ENCODE data around the gene SCLY. TPM values are rescaled to one million over a fixed set of nuclear protein-coding genes. Genes with fewer than 3 reads are reported as not detected.

The SCLY gene
- total and polyA plus RNA-seq, 2 of the 8 experiments (the other 6 are each of a cell fraction or from before 2014, with no cell fraction given), result 79.0 to 79.5 TPM

DNA sequence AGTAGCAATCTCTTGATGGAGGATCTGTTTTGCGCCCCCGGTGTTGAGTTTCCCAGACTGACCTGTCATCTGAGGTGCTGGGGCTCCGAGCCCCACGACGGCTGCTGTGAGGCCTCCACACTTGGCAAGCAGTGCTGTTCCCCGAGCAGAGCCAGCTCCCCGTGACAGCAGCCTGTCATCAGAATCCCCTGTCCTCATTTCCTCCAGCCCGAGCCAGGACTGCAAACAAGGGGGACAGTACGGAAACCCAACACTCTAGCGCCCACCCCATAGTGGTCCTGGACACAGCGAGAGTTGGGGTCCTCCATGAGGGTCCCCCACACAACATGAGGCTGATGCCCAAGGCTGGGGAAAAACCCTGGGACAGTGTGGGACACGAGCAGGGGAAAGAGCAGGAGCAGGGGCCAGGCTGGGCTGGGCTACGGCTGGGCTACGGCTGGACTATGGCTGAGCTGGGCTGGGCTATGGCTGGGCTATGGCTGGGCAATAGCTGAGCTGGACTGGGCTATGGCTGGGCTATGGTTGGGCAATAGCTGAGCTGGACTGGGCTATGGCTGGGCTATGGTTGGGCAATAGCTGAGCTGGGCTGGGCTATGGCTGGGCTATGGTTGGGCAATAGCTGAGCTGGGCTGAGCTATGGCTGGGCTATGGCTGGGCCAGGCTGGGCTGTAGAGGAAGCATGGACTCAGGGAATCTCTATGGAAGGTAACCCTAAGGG is 76.2 kb downstream of the SCLY start:
- Histone ChIP-seq H3K23me2 (ENCODE audit: low read depth, low read length) (no peaks in the 10 kb centered on the region), H3K79me1 (ENCODE audit: low read depth, low read length) (no peaks in the 10 kb centered on the region), H4K5ac (ENCODE audit: insufficient read length, low read depth, low read length) (no peak overlapping the region), H2AFZ (ENCODE audit: low read length) (no peak overlapping the region), H3K4ac (replicated peaks; ENCODE audit: insufficient read length, low read depth, low read length) (no peak overlapping the region), H3K79me2 (ENCODE audit: control insufficient read depth in 1 of 2, insufficient read depth in 2 of 2, low read length in 2 of 2) (no peaks in the 10 kb centered on the region), H2AK5ac (ENCODE audit: low read depth, low read length) (no peak overlapping the region), H3K9ac (replicated peaks in 1 of 4; ENCODE audit: extremely low read depth in 1 of 4, low read depth in 3 of 4, low read length in 3 of 4) (no peak overlapping the region), H3K18ac (ENCODE audit: extremely low read depth, low read length) (no peak overlapping the region), H3K4me1 (replicated peaks in 1 of 4; ENCODE audit: control insufficient read depth in 3 of 4, insufficient read depth in 4 of 4, low read length in 3 of 4) (no peaks in the 10 kb centered on the region), H2BK5ac (ENCODE audit: low read depth, low read length) (no peak overlapping the region), H2BK20ac (ENCODE audit: low read length) (no peak overlapping the region), H3K23ac (ENCODE audit: insufficient read length) (no peak overlapping the region), H2BK120ac (replicated peaks; ENCODE audit: low read depth, low read length) (no peak overlapping the region), H3K36me3 (ENCODE audit: control insufficient read depth in 2 of 4, insufficient read depth in 4 of 4, low read length in 3 of 4) (no peaks in the 10 kb centered on the region), H3K14ac (ENCODE audit: insufficient read length) (no peak overlapping the region), H2BK12ac (ENCODE audit: low read depth, low read length) (no peak overlapping the region), H3K56ac (replicated peaks; ENCODE audit: insufficient read length, low read depth, low read length) (no peak overlapping the region), H3K4me2 (ENCODE audit: insufficient read depth in 1 of 2, low read depth in 2 of 2, low read length in 2 of 2) (no peak overlapping the region), H4K91ac (replicated peaks; ENCODE audit: insufficient read length, low read length) (no peak overlapping the region), H4K20me1 (replicated peaks in 1 of 2; ENCODE audit: control insufficient read depth in 1 of 2, insufficient read depth in 2 of 2, low read length in 2 of 2) (peaks cover 0 to 1% of the 10 kb centered on the region in 2 experiments), H4K8ac (ENCODE audit: extremely low read depth, insufficient read depth, low read length) (no peak overlapping the region), H3K27ac (ENCODE audit: low read depth, low read length) (no peak overlapping the region), H2BK15ac (ENCODE audit: low read length) (no peak overlapping the region), H3K9me3 (ENCODE audit: insufficient read depth in 2 of 2, low read depth in 1 of 2, low read length in 1 of 2) (no peaks in the 10 kb centered on the region), H3K4me3 (ENCODE audit: extremely low read depth in 1 of 4, insufficient read depth in 2 of 4, low read depth in 3 of 4, low read length in 4 of 4) (no peak overlapping the region), H3K27me3 (replicated peaks in 1 of 4; ENCODE audit: control insufficient read depth in 3 of 4, extremely low read depth in 1 of 4, insufficient read depth in 3 of 4, low read length in 3 of 4) (no peaks in the 10 kb centered on the region)
- CTCF ChIA-PET (ENCODE audit: partially characterized antibody), result interaction anchor here (0.6 to 7.1 kb wide), 8 partner anchors 9 to 1885 kb away, joined by 3 to 72 read pairs (median 4); no protein-coding TSS in a partner anchor
- WGBS, 2 experiments (ENCODE audit: extremely low coverage in 1 of 2, insufficient coverage in 1 of 2, insufficient read length in 1 of 2, insufficient replicate concordance in 2 of 2, low coverage in 1 of 2, low lambda C conversion rate in 2 of 2, missing lambda C conversion rate in 1 of 2), result 89% methylated on average over 14 of the region's 14 CpGs; no CpG with 5 or more reads in 1 of the 2 experiments
- TF ChIP-seq ZNF274 (IDR thresholded peaks at IDR 0.05; ENCODE audit: borderline replicate concordance, extremely low read depth, low read length), result no peak
- peak; percentile 71; the same call in 1 of the 2 replicates for TF ChIP-seq CEBPB (IDR thresholded peaks at IDR 0.05; ENCODE audit: low read depth, low read length)
- DNase-seq (ENCODE audit: low read depth in 1 of 2, low spot score in 2 of 2) (no peak), FAIRE-seq (no peak)
- POLR2A ChIA-PET (ENCODE audit: partially characterized antibody), result interaction anchor here (1.2 to 1.4 kb wide), 2 partner anchors 13 to 37 kb away, joined by 3 read pairs; partner anchors contain the start of gene ESPNL
